Measurements from ENCODE around the gene DBX1. TPM values are rescaled to one million over a fixed set of nuclear protein-coding genes. Genes with fewer than 3 reads are reported as not detected.

DBX1 gene
- total and polyA plus RNA-seq, 9 donors: 1.3 to 13.4 (median 8.8) TPM

DNA sequence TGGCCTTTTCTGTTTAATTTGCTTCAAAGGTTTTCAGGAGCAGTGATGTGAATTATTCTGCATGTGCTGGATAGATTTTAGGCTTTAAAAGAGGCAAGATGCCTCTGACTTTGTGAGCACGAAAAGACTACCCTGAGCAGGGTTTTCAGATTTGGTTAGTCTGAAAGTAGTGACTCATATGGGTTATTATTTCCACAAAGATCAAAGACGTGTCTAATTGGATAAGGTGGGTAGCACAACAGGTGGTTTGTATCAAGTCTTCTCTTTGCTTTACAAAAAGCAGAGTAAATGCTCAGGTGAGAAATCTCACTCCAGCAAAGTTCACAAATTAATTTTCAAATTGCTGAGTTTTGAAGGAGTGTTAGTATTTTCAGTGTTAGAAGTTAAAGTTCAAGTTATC is 37.6 kb upstream of the DBX1 start:
- 13% methylated on average over 1 of the region's 2 CpGs for WGBS (ENCODE audit: insufficient coverage)
- H3K4me3 ChIP-seq (ENCODE audit: low read length): no peak overlapping the region
- H3K36me3 ChIP-seq (ENCODE audit: control insufficient read depth, insufficient read depth, low read length): peaks cover 3% of the 10 kb centered on the region
- H3K4me1 ChIP-seq (ENCODE audit: control insufficient read depth, insufficient read depth, low read length): no peaks in the 10 kb centered on the region
- no peaks in the 10 kb centered on the region for H3K9me3 ChIP-seq (replicated peaks; ENCODE audit: control insufficient read depth, low read depth, low read length)
- no peak overlapping the region for H3K27ac ChIP-seq (ENCODE audit: low read length)
- DNase-seq: no peak
- no peaks in the 10 kb centered on the region for H3K27me3 ChIP-seq (ENCODE audit: control insufficient read depth, insufficient read depth, low read length)

DNA sequence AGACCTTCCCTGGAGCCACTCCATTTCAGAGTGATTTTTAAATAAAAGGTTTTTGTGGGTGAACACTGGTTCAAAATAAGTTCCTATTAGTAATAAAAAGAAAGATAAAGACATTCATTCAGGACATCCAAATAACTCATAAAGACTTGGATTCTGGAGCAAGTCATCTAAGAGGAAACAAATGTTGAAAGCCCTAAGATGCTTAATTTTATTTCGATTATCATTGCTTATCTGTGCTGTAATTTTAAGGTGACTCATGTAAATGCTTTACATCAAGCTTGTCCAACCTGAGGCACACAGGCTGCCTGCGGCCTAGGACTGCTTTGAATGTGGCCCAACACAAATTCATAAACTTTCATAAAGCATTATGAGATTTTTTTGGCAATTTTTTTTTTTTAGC is 34.2 kb upstream of the DBX1 start:
- Histone ChIP-seq H3K4me3 (ENCODE audit: low read length) (no peak overlapping the region), H3K27me3 (ENCODE audit: control insufficient read depth, insufficient read depth, low read length) (no peaks in the 10 kb centered on the region), H3K4me1 (ENCODE audit: control insufficient read depth, insufficient read depth, low read length) (no peaks in the 10 kb centered on the region), H3K36me3 (ENCODE audit: control insufficient read depth, insufficient read depth, low read length) (peaks cover 3% of the 10 kb centered on the region), H3K9me3 (replicated peaks; ENCODE audit: control insufficient read depth, low read depth, low read length) (no peaks in the 10 kb centered on the region), H3K27ac (ENCODE audit: low read length) (no peak overlapping the region)
- DNase-seq: no peak
- 100% methylated on average over 1 of the region's 2 CpGs for WGBS (ENCODE audit: insufficient coverage)

- no peaks in the 10 kb centered on the region for H3K27me3 ChIP-seq (ENCODE audit: control insufficient read depth, insufficient read depth, low read length)
- H3K9me3 ChIP-seq (replicated peaks; ENCODE audit: control insufficient read depth, low read depth, low read length): no peaks in the 10 kb centered on the region
- no peaks in the 10 kb centered on the region for H3K4me1 ChIP-seq (ENCODE audit: control insufficient read depth, insufficient read depth, low read length)
- no peak overlapping the region for H3K4me3 ChIP-seq (ENCODE audit: low read length)
- 17% methylated on average over 2 of the region's 3 CpGs for WGBS (ENCODE audit: insufficient coverage)
- H3K36me3 ChIP-seq (ENCODE audit: control insufficient read depth, insufficient read depth, low read length): peaks cover 3% of the 10 kb centered on the region
- DNase-seq: no peak
- H3K27ac ChIP-seq (ENCODE audit: low read length): no peak overlapping the region
These were observed 33.0 kb upstream of the DBX1 start for GRCh38 chr11:20193307-20193706.

GRCh38 chr11:20192641-20193040 is 32.4 kb upstream of the DBX1 start:
- Histone ChIP-seq H3K4me1 (ENCODE audit: control insufficient read depth, insufficient read depth, low read length) (peaks cover 2% of the 10 kb centered on the region), H3K27ac (ENCODE audit: low read length) (no peak overlapping the region), H3K9me3 (replicated peaks; ENCODE audit: control insufficient read depth, low read depth, low read length) (no peaks in the 10 kb centered on the region), H3K4me3 (ENCODE audit: low read length) (no peak overlapping the region), H3K36me3 (ENCODE audit: control insufficient read depth, insufficient read depth, low read length) (peaks cover 3% of the 10 kb centered on the region), H3K27me3 (ENCODE audit: control insufficient read depth, insufficient read depth, low read length) (no peaks in the 10 kb centered on the region)
- DNase-seq: no peak

- peaks cover 3% of the 10 kb centered on the region for H3K4me1 ChIP-seq (ENCODE audit: control insufficient read depth, insufficient read depth, low read length)
- no peaks in the 10 kb centered on the region for H3K27me3 ChIP-seq (ENCODE audit: control insufficient read depth, insufficient read depth, low read length)
- WGBS (ENCODE audit: insufficient coverage): no CpG with 5 or more reads among the region's 2 CpGs
- H3K9me3 ChIP-seq (replicated peaks; ENCODE audit: control insufficient read depth, low read depth, low read length): no peaks in the 10 kb centered on the region
- peaks cover 3% of the 10 kb centered on the region for H3K36me3 ChIP-seq (ENCODE audit: control insufficient read depth, insufficient read depth, low read length)
- DNase-seq: no peak
- no peak overlapping the region for H3K4me3 ChIP-seq (ENCODE audit: low read length)
- H3K27ac ChIP-seq (ENCODE audit: low read length): no peak overlapping the region
These were observed 31.9 kb upstream of the DBX1 start for GRCh38 chr11:20192151-20192550.

DNA sequence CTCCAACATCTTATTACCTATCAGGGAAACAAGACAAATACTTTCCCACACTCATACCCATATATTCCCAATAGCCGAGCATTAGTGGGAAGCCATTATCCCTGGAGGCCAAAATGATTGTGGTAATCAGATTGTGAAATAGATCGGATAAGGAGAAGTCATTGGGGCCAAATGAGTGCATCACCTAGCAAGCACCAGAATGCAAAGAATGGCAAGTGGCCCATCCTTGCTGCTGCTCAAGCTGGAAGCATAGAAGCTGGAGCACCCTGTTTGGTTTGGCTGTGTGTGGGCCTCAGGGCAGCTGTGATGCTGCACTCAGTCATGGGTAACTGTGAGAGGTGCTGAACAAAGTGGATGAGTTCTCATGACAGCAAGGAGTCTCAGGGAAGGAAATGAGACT is 18.7 kb upstream of the DBX1 start:
- Histone ChIP-seq H3K27me3 (ENCODE audit: control insufficient read depth, insufficient read depth, low read length) (no peaks in the 10 kb centered on the region), H3K4me3 (ENCODE audit: low read length) (no peak overlapping the region), H3K4me1 (ENCODE audit: control insufficient read depth, insufficient read depth, low read length) (no peaks in the 10 kb centered on the region), H3K36me3 (ENCODE audit: control insufficient read depth, insufficient read depth, low read length) (no peaks in the 10 kb centered on the region), H3K9me3 (replicated peaks; ENCODE audit: control insufficient read depth, low read depth, low read length) (peaks cover 4% of the 10 kb centered on the region), H3K27ac (ENCODE audit: low read length) (no peak overlapping the region)
- no peak for DNase-seq
- 72% methylated on average over 2 of the region's 2 CpGs for WGBS (ENCODE audit: insufficient coverage)

DNA sequence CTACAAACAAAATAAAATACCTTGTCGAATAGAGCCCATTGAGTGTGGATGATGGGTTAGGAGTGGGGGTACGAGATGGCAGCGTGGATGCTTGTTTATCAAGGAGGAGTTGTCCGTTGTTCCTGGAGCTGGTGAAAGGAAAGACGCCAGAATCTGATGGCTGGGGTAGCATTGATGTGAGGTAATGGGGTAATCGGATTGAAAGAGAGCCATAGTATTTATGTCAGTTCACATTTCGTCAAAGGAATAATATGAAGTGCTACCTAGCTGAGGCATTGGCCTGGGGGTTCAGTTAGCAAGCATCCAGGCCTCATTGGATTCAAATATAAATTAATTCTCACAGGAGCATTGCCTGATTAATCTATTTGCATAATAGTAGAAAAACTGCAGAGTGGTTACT is 16.9 kb upstream of the DBX1 start:
- Histone ChIP-seq H3K36me3 (ENCODE audit: control insufficient read depth, insufficient read depth, low read length) (no peaks in the 10 kb centered on the region), H3K27me3 (ENCODE audit: control insufficient read depth, insufficient read depth, low read length) (no peaks in the 10 kb centered on the region)
- no peak for DNase-seq

GRCh38 chr11:20172721-20173447 is 12.6 kb upstream of the DBX1 start:
- Histone ChIP-seq H3K9me3 (replicated peaks; ENCODE audit: control insufficient read depth, low read depth, low read length) (peaks cover 4% of the 10 kb centered on the region), H3K4me3 (ENCODE audit: low read length) (no peak overlapping the region), H3K36me3 (ENCODE audit: control insufficient read depth, insufficient read depth, low read length) (no peaks in the 10 kb centered on the region), H3K27me3 (ENCODE audit: control insufficient read depth, insufficient read depth, low read length) (no peaks in the 10 kb centered on the region), H3K4me1 (ENCODE audit: control insufficient read depth, insufficient read depth, low read length) (no peaks in the 10 kb centered on the region), H3K27ac (ENCODE audit: low read length) (no peak overlapping the region)
- WGBS (ENCODE audit: insufficient coverage): 67% methylated on average over 1 of the region's 5 CpGs
- no peak for DNase-seq

More for the DNA sequence above, 16.9 kb upstream of the DBX1 start:
- WGBS (ENCODE audit: insufficient coverage): 73% methylated on average over 5 of the region's 7 CpGs
- Histone ChIP-seq H3K27ac (ENCODE audit: low read length) (no peak overlapping the region), H3K9me3 (replicated peaks; ENCODE audit: control insufficient read depth, low read depth, low read length) (peaks cover 2% of the 10 kb centered on the region), H3K4me1 (ENCODE audit: control insufficient read depth, insufficient read depth, low read length) (no peaks in the 10 kb centered on the region), H3K4me3 (ENCODE audit: low read length) (no peak overlapping the region)

DNA sequence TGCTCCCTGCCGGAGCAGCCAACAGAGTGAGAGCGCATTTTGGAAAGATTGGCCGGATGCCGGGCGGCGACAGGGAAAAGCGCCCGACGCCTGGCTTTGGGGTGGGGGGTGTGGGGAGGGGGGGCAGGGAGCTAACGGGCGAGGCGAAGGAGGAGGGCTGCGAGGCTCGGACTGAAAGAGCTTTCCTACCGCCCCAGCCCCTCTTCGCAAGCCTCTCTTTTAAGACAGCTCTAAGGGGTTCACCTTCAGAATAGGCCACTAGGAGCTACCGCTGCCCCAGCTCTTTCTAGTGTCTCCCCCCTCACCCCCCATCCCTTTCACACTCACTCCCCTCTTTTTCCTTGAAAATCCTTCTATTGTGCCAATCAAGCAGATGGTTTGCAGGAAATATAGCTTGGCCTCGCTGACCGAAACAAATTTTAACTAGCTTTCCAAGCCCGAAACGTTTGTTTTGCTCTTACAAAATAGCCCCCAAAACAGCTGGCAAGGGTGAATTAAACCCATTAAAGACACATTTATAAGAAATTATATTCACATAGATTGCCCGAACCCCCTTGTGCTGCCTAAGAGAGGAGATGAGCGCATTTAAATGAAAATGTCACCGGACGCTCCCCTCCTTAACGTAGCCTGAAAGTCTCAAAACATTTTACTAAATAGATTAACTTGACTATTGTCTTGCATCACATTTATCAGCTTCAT is 3.7 kb upstream of the DBX1 start:
- Histone ChIP-seq H3K27ac (ENCODE audit: low read length) (peak overlapping the region; percentile 81), H3K9me3 (replicated peaks; ENCODE audit: control insufficient read depth, low read depth, low read length) (no peaks in the 10 kb centered on the region), H3K4me3 (ENCODE audit: low read length) (peak overlapping the region; percentile 53), H3K4me1 (ENCODE audit: control insufficient read depth, insufficient read depth, low read length) (peaks cover 18% of the 10 kb centered on the region), H3K36me3 (ENCODE audit: control insufficient read depth, insufficient read depth, low read length) (no peaks in the 10 kb centered on the region), H3K27me3 (ENCODE audit: control insufficient read depth, insufficient read depth, low read length) (peaks cover 69% of the 10 kb centered on the region)
- WGBS (ENCODE audit: insufficient coverage): 8% methylated on average over 4 of the region's 26 CpGs
- DNase-seq: peak; percentile 77

DNA sequence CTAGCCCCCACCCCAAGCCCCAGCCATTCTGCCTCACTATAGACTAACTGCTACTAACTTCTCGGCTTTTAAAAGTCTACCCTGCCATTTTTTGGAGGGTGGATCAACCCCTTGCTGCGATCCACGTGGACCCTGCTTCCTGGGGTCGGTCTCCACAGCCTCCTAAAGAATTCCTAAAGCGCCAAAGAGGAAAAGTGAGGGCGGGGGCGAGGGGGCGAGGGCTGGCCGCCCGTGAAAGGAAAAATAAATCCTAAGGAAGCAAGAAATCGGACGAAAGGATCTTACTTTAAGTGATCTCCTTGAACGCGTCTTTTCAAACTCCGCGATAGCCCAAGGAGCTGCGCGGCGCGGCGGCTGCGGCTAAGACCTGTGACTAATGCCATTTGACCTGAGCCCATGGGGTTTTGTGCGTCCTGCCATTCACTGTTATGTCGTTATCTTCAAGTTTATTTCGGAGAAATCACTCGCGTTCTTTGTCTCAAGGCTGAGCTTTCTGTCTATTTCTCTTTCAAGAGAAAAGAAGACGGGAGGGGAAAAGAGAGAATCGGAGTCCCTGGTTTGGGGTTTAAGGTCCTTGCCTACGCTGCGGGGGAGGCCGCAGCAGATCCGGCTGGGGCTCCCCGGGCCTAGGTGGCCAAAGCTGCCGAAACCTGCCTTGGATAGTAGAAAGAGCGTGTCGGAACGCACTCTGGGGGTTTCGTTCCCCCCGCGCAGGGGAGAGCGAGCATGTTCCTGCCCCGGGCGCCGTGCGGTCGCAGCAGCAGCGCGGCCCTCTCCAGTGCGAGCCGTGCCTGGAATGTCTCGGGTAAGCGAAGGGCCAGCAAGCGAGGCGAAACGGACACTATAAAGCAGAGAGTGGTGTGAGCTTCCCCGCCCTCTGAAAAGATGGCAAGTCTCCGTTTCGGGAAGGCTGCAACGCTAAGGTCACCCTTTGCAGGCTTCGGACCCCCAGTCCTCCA is 2.8 kb upstream of the DBX1 start:
- Histone ChIP-seq H3K27me3 (ENCODE audit: control insufficient read depth, insufficient read depth, low read length) (peaks cover 77% of the 10 kb centered on the region), H3K4me3 (ENCODE audit: low read length) (peak overlapping the region; percentile 53), H3K4me1 (ENCODE audit: control insufficient read depth, insufficient read depth, low read length) (peaks cover 20% of the 10 kb centered on the region), H3K36me3 (ENCODE audit: control insufficient read depth, insufficient read depth, low read length) (no peaks in the 10 kb centered on the region), H3K9me3 (replicated peaks; ENCODE audit: control insufficient read depth, low read depth, low read length) (no peaks in the 10 kb centered on the region), H3K27ac (ENCODE audit: low read length) (peak overlapping the region; percentile 81)
- peak; percentile 48 for DNase-seq
- 1% methylated on average over 55 of the region's 61 CpGs for WGBS (ENCODE audit: insufficient coverage)

Measured in muscle of leg (tissue), 11 donors.